ENCODE data around the gene TAF9. TPM values are rescaled to one million over a fixed set of nuclear protein-coding genes. Genes with fewer than 3 reads are reported as not detected.

Gene TAF9
- total RNA-seq, 1 experiment from 2014 or later: 76.1 TPM

DNA sequence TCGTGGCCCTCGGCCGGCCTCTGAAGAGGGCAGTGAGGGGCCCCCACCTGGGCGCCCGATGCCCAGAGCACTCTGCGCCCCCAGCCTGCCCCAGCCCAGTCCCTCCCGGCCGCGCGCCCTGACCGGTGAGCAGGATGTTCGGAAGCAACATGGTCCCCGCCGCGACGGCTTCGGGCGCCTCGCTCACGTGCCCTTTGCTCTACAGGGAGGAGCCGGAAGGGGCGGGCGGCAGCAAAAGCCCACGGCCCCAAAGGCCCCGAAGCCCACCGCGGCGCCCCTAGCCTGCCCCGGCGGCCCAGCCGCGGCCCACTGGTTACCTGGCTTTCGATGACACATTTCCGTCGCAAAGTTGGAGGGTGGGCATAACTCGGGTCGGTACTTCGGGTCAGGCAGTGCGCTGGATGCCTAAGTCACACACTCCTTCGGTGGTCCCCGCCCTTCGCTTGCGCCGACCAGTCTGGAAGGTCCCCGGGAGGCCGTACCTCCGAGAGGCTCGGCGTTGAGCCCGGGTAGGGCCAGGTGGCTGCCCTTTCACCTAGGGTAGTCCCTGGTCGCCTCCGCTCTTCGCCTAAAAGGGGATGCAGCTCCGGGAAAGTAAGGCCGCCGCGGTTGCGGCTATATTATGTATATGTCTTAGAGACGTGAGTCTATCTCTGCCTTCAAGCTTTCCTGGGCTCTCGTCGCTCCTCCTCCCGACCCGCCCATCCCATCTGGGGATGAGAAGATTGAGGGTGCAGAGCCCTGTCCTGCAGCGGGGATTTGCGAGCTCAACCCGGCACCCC lies at the start of gene TAF9, which contains the start of the genes AK6 and RAD17 (continued):
- TF ChIP-seq, protein P1, sequence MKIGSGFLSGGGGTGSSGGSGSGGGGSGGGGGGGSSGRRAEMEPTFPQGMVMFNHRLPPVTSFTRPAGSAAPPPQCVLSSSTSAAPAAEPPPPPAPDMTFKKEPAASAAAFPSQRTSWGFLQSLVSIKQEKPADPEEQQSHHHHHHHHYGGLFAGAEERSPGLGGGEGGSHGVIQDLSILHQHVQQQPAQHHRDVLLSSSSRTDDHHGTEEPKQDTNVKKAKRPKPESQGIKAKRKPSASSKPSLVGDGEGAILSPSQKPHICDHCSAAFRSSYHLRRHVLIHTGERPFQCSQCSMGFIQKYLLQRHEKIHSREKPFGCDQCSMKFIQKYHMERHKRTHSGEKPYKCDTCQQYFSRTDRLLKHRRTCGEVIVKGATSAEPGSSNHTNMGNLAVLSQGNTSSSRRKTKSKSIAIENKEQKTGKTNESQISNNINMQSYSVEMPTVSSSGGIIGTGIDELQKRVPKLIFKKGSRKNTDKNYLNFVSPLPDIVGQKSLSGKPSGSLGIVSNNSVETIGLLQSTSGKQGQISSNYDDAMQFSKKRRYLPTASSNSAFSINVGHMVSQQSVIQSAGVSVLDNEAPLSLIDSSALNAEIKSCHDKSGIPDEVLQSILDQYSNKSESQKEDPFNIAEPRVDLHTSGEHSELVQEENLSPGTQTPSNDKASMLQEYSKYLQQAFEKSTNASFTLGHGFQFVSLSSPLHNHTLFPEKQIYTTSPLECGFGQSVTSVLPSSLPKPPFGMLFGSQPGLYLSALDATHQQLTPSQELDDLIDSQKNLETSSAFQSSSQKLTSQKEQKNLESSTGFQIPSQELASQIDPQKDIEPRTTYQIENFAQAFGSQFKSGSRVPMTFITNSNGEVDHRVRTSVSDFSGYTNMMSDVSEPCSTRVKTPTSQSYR (CRISPR knock-in tag; IDR thresholded peaks at IDR 0.05): 0 out of 2 replicates have a peak, but pooled peaks have one; percentile 8
- TF ChIP-seq RELA (CRISPR knock-in tag; IDR thresholded peaks at IDR 0.05; ENCODE audit: borderline replicate concordance) (peak; percentile 2; the same call in 1 of the 2 replicates), MLX (CRISPR knock-in tag; IDR thresholded peaks at IDR 0.05) (no peak), ESRRA (CRISPR knock-in tag; IDR thresholded peaks at IDR 0.05; ENCODE audit: borderline replicate concordance) (no peak), FOXK1 (CRISPR knock-in tag; IDR thresholded peaks at IDR 0.05) (peak; percentile 82), ZNF219 (CRISPR knock-in tag; IDR thresholded peaks at IDR 0.05; ENCODE audit: borderline replicate concordance) (no peak), TCF7 (CRISPR knock-in tag; IDR thresholded peaks at IDR 0.05; ENCODE audit: low read depth) (no peak), SMAD4 (CRISPR knock-in tag; IDR thresholded peaks at IDR 0.05) (no peak), PREB (CRISPR knock-in tag; IDR thresholded peaks at IDR 0.05; ENCODE audit: borderline replicate concordance) (0 out of 2 replicates have a peak, but pooled peaks have one; percentile 42), KAT7 (CRISPR knock-in tag; IDR thresholded peaks at IDR 0.05; ENCODE audit: borderline replicate concordance) (peak; percentile 37; the same call in 1 of the 2 replicates), SOX15 (CRISPR knock-in tag; IDR thresholded peaks at IDR 0.05) (no peak), CREB1 (CRISPR knock-in tag; IDR thresholded peaks at IDR 0.05) (0 out of 2 replicates have a peak, but pooled peaks have one; percentile 17), OVOL2 (CRISPR knock-in tag; IDR thresholded peaks at IDR 0.05; ENCODE audit: borderline replicate concordance) (no peak), NR3C1 (CRISPR knock-in tag; conservative IDR thresholded peaks at IDR 0.05; ENCODE audit: low read depth) (no peak), NFE2L1 (CRISPR knock-in tag; IDR thresholded peaks at IDR 0.05) (no peak), ATF2 (CRISPR knock-in tag; IDR thresholded peaks at IDR 0.05; ENCODE audit: borderline replicate concordance, low read depth) (no peak), SP1 (CRISPR knock-in tag; conservative IDR thresholded peaks at IDR 0.05) (peak; percentile 95)
- TF ChIP-seq, protein P2, sequence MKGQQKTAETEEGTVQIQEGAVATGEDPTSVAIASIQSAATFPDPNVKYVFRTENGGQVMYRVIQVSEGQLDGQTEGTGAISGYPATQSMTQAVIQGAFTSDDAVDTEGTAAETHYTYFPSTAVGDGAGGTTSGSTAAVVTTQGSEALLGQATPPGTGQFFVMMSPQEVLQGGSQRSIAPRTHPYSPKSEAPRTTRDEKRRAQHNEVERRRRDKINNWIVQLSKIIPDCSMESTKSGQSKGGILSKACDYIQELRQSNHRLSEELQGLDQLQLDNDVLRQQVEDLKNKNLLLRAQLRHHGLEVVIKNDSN (CRISPR knock-in tag; IDR thresholded peaks at IDR 0.05): peak; percentile 95
- TF ChIP-seq, protein P3, sequence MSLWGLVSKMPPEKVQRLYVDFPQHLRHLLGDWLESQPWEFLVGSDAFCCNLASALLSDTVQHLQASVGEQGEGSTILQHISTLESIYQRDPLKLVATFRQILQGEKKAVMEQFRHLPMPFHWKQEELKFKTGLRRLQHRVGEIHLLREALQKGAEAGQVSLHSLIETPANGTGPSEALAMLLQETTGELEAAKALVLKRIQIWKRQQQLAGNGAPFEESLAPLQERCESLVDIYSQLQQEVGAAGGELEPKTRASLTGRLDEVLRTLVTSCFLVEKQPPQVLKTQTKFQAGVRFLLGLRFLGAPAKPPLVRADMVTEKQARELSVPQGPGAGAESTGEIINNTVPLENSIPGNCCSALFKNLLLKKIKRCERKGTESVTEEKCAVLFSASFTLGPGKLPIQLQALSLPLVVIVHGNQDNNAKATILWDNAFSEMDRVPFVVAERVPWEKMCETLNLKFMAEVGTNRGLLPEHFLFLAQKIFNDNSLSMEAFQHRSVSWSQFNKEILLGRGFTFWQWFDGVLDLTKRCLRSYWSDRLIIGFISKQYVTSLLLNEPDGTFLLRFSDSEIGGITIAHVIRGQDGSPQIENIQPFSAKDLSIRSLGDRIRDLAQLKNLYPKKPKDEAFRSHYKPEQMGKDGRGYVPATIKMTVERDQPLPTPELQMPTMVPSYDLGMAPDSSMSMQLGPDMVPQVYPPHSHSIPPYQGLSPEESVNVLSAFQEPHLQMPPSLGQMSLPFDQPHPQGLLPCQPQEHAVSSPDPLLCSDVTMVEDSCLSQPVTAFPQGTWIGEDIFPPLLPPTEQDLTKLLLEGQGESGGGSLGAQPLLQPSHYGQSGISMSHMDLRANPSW (CRISPR knock-in tag; conservative IDR thresholded peaks at IDR 0.05; ENCODE audit: low read depth): no peak
- TF ChIP-seq, protein P4, sequence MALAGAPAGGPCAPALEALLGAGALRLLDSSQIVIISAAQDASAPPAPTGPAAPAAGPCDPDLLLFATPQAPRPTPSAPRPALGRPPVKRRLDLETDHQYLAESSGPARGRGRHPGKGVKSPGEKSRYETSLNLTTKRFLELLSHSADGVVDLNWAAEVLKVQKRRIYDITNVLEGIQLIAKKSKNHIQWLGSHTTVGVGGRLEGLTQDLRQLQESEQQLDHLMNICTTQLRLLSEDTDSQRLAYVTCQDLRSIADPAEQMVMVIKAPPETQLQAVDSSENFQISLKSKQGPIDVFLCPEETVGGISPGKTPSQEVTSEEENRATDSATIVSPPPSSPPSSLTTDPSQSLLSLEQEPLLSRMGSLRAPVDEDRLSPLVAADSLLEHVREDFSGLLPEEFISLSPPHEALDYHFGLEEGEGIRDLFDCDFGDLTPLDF (CRISPR knock-in tag; IDR thresholded peaks at IDR 0.05): no peak
- TF ChIP-seq, protein P5, sequence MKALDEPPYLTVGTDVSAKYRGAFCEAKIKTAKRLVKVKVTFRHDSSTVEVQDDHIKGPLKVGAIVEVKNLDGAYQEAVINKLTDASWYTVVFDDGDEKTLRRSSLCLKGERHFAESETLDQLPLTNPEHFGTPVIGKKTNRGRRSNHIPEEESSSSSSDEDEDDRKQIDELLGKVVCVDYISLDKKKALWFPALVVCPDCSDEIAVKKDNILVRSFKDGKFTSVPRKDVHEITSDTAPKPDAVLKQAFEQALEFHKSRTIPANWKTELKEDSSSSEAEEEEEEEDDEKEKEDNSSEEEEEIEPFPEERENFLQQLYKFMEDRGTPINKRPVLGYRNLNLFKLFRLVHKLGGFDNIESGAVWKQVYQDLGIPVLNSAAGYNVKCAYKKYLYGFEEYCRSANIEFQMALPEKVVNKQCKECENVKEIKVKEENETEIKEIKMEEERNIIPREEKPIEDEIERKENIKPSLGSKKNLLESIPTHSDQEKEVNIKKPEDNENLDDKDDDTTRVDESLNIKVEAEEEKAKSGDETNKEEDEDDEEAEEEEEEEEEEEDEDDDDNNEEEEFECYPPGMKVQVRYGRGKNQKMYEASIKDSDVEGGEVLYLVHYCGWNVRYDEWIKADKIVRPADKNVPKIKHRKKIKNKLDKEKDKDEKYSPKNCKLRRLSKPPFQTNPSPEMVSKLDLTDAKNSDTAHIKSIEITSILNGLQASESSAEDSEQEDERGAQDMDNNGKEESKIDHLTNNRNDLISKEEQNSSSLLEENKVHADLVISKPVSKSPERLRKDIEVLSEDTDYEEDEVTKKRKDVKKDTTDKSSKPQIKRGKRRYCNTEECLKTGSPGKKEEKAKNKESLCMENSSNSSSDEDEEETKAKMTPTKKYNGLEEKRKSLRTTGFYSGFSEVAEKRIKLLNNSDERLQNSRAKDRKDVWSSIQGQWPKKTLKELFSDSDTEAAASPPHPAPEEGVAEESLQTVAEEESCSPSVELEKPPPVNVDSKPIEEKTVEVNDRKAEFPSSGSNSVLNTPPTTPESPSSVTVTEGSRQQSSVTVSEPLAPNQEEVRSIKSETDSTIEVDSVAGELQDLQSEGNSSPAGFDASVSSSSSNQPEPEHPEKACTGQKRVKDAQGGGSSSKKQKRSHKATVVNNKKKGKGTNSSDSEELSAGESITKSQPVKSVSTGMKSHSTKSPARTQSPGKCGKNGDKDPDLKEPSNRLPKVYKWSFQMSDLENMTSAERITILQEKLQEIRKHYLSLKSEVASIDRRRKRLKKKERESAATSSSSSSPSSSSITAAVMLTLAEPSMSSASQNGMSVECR (CRISPR knock-in tag; IDR thresholded peaks at IDR 0.05; ENCODE audit: borderline replicate concordance): peak; percentile 57; the same call in 1 of the 2 replicates

All from WTC11 (cell line).